IMR-90 (cell line): ENCODE results near the gene LHPP.

Experiments used
- BHLHE40 ChIP-seq: fragments of 150-350 bp; IDR thresholded peaks from 2 replicates; pipeline ENCODE4 v1.6.1; 2016; ENCODE audit warnings: mild to moderate bottlenecking, low read depth, low read length
- CEBPB ChIP-seq: IDR thresholded peaks from 2 replicates; pipeline ENCODE4 v1.6.1; 2012; ENCODE audit warnings: low read depth, low read length, improper control_type of control experiment
- CHD1 ChIP-seq: IDR thresholded peaks from 2 replicates; pipeline ENCODE4 v1.6.1; 2012; ENCODE audit warnings: low read depth, low read length, improper control_type of control experiment
- MAFK ChIP-seq: IDR thresholded peaks from 2 replicates; pipeline ENCODE4 v1.6.1; 2012; ENCODE audit warnings: low read depth, low read length, improper control_type of control experiment
- MXI1 ChIP-seq: IDR thresholded peaks from 2 replicates; pipeline ENCODE4 v1.6.1; 2012; ENCODE audit warnings: low read depth, mild to moderate bottlenecking, low read length, moderate library complexity, borderline replicate concordance
- POLR2A ChIP-seq: IDR thresholded peaks from 2 replicates; pipeline ENCODE4 v1.6.1; 2012; ENCODE audit warnings: mild to moderate bottlenecking, low read depth, low read length
- RFX5 ChIP-seq: IDR thresholded peaks from 2 replicates; pipeline ENCODE4 v1.8.0; 2012; ENCODE audit warnings: low read depth, mild to moderate bottlenecking, low read length, moderate library complexity
- SMC3 ChIP-seq: fragments of 150-350 bp; IDR thresholded peaks from 2 replicates; pipeline ENCODE4 v1.6.1; 2016; ENCODE audit warnings: low read depth, mild to moderate bottlenecking, antibody characterized with exemption, low read length, moderate library complexity
- TF ChIP-seq, protein P1 (sequence below): conservative IDR thresholded peaks from 2 replicates; pipeline ENCODE4 v1.5.1; 2012; ENCODE audit warnings: mild to moderate bottlenecking, low read depth, low read length, improper control_type of control experiment
- TF ChIP-seq, protein P2 (sequence below): fragments of 150-350 bp; IDR thresholded peaks from 2 replicates; pipeline ENCODE4 v1.6.1; 2017; ENCODE audit warnings: mild to moderate bottlenecking, antibody characterized with exemption, low read length, low read depth

DNA sequence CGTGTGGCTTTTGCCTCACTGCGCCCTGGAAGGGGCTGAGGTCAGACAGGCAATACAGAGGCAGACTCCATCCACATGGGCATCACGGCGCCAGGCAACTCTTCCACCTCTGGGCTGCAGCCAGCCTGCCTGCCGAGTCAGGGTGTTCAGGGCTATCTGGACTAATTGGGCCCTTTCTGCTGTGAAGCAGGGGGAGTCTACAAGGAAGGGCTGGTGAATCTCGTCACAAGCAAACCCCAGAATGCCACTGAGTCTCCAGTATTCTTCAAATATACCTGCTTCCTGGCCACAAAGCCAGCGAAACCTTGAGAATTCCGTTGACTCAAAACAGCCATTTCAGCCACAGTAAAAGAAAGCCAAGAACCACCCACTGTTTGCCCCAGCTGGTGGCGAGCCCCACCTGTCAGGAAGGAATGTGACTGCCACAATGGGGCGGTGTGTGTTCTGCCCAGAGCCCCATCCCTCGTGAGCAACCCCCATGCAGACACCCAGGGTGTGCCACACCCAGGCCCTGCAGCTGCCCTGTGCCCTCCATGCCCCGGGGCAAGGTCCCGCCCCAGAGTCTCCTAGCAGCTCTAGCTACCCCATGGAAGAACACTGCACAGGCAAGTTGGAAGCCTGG lies 165.2 kb downstream of the LHPP start:
- TF ChIP-seq, protein P1, sequence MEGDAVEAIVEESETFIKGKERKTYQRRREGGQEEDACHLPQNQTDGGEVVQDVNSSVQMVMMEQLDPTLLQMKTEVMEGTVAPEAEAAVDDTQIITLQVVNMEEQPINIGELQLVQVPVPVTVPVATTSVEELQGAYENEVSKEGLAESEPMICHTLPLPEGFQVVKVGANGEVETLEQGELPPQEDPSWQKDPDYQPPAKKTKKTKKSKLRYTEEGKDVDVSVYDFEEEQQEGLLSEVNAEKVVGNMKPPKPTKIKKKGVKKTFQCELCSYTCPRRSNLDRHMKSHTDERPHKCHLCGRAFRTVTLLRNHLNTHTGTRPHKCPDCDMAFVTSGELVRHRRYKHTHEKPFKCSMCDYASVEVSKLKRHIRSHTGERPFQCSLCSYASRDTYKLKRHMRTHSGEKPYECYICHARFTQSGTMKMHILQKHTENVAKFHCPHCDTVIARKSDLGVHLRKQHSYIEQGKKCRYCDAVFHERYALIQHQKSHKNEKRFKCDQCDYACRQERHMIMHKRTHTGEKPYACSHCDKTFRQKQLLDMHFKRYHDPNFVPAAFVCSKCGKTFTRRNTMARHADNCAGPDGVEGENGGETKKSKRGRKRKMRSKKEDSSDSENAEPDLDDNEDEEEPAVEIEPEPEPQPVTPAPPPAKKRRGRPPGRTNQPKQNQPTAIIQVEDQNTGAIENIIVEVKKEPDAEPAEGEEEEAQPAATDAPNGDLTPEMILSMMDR = no peak
- no peak for TF ChIP-seq BHLHE40
- no peak for TF ChIP-seq CHD1
- no peak for TF ChIP-seq POLR2A
- TF ChIP-seq SMC3 = no peak
- TF ChIP-seq CEBPB = no peak
- TF ChIP-seq, protein P2, sequence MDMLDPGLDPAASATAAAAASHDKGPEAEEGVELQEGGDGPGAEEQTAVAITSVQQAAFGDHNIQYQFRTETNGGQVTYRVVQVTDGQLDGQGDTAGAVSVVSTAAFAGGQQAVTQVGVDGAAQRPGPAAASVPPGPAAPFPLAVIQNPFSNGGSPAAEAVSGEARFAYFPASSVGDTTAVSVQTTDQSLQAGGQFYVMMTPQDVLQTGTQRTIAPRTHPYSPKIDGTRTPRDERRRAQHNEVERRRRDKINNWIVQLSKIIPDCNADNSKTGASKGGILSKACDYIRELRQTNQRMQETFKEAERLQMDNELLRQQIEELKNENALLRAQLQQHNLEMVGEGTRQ = no peak
- TF ChIP-seq MAFK = no peak
- no peak for TF ChIP-seq MXI1
- TF ChIP-seq RFX5 = no peak
